Activated CD8-positive, alpha-beta memory T cell treated with anti-CD3 and anti-CD28 coated beads for 24 hours (primary cell): ENCODE data around the gene WDR73.
A peak's percentile ranks its signal among the peaks of the same experiment; 100 is the strongest.
"Not testable (repeated sequence)": the region's sequence is repeated elsewhere in the genome, so short reads cannot be mapped to it uniquely, and the experiment has no call there.

Experiments
- DNase-seq: peaks from one replicate; pipeline ENCODE4 v3.0.0-alpha.2; 2020

WDR73 gene

GRCh38 chr15:84653910-84654688 is at the start of gene WDR73:
WDR73 (minus strand) TSS chr15:84654283; CDS start chr15:84654274, 9 bp downstream.
- peak; percentile 99 for DNase-seq

DNA sequence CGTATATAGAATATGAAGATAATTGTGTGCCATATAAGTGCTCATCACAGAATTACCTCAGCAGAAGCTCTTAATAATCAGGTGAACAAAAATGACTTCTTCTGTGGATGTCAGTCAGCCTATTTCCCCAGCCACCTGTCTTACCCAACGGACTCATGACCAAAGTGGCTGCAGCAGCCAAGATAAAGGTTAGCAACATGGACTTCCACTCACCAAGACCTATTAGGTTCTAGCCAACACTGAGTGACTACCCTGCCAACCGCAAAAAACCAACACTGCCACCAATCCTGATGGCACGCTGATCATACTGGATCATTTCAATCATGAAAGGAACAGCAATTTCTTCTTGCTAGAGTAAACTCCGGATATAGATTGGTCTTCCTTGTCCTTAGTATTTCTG is 49.7 kb upstream of the WDR73 start:
- no peak for DNase-seq

DNA sequence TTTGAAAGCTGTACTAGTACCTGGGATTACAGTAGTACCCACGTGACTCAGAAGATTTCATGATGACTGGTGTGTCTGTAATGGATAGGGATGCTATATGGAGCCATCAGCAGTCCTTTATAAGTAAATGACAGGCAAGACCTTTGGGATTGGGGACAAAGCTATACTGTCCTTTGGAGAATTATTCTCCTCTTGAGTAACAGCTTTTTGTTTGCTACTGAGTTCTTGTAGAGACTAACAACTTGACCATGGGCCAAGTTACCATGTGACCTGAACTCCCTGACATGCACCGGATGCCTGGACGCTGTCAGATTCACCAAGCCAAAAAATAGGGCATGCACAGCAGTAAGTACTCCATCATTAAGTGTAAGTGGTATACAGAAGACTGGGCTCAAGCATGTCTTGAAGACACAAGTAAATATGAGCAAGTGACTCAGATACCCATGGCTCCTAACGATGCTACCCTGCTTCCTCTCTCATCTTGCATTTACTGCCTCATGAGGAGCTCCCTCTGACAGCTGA is 48.9 kb upstream of the WDR73 start:
- no peak for DNase-seq

DNA sequence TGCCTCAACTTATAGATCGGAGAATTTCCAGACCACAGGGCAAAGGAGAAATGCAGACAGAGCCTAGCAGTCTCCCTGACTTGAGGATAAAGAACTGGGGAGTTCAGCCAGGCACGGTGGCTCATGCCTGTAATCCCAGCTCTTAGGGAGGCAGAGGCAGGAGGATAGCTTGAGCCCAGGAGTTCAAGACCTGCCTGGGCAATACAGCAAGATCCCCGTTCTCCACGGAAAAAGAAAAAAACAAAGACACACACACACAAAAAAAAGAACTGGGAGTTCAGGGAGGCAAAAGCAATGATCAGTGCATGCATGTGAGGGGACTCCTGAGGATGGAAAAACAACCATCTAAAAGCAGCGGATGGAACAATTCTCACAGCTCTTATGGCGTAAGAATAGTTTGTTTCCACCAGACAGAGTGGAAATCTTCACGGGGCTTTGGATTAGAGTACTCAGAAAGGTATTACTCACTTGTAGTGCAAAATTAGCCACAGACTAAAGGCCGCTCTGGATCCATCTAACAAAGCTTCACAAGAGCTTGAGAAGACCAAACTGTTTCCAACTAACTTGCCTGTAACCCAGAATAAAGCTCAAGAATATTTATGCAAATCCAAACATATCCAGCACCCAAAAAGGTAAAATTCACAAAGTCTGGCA is 45.6 kb upstream of the WDR73 start:
- no peak for DNase-seq

- DNase-seq: no peak
Measured at GRCh38 chr15:84697236-84697990, 43.3 kb upstream of the WDR73 start.

GRCh38 chr15:84696757-84697156 is 42.7 kb upstream of the WDR73 start:
- DNase-seq: no peak

GRCh38 chr15:84690342-84690741 is 36.3 kb upstream of the WDR73 start:
- DNase-seq: no peak

DNA sequence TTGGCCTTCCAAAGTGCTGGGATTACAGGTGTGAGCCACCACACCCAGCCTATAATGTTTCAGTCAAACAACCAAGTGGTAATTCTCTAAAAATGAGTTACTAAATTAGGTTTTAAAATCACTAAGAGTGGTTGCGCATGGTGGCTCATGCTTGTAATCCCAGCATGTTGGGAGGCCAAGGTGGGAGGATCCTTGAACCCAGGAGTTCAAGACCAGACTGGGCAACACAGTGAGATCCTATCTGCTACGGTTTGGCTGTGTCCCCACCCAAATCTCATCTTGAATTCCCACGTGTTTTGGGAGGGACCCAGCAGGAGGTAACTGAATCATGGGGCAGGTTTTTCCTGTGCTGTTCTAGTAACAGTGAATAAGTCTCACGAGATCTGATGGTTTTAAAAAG is 35.8 kb upstream of the WDR73 start:
- no peak for DNase-seq

GRCh38 chr15:84686446-84686845 is 32.4 kb upstream of the WDR73 start:
- not testable (repeated sequence) for DNase-seq

- no peak for DNase-seq
Measured at GRCh38 chr15:84685304-84685703, 31.2 kb upstream of the WDR73 start.

DNA sequence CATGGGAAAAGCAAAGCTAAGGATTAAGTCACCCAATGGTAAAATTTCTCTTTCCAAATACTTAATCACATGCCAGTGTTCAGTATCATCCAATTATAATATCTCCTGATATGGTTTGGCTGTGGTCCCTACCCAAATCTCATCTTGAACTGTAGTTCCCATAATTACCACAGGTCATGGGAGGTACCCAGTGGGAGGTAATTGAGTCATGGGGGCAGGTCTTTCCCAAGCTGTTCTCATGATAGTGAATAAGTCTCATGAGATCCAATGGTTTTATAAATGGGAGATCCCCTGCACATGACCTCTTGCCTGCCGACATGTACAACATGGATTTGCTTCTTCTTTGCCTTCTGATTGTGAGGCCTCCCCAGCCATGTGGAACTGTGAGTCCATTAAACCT is 30.0 kb upstream of the WDR73 start:
- DNase-seq: no peak

DNA sequence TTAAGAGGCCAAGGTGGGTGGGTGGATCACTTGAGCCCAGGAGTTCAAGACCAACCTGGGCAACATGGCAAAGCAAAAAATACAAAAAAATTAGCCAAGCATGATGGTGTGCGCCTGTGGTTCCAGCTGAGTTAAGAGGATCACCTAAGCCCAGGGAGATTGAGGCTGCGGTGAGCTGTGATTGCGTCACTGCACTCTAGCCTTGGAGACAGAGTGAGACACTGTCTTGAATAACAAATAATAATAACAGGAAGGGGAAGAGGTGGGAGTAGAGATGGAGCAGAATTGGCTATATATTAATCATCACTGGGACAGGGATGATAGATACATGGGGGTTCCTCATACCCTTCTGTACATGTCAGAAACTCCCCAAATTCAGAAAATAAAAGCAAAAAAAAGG is 27.7 kb upstream of the WDR73 start:
- no peak for DNase-seq

- DNase-seq: no peak
Measured at GRCh38 chr15:84671211-84671610, 17.1 kb upstream of the WDR73 start.

DNA sequence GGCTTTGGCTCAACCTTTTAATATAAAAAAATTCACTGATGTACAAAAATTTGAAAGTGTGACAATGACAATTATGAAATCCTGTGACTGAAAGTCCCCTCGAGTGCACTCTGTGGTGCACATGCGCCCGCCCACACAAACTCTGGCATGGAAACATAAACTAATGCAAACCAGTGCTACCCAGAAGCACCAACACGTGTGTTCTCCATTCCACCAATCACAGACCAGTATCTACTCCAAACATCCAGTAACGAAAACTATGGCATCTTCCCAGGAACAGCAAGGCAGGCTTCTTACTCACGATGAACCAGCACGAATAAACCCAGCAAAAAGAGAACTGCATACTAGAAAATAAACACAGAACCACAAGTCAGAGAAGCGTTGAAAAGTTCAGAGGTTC is 15.6 kb upstream of the WDR73 start:
- no peak for DNase-seq

DNA sequence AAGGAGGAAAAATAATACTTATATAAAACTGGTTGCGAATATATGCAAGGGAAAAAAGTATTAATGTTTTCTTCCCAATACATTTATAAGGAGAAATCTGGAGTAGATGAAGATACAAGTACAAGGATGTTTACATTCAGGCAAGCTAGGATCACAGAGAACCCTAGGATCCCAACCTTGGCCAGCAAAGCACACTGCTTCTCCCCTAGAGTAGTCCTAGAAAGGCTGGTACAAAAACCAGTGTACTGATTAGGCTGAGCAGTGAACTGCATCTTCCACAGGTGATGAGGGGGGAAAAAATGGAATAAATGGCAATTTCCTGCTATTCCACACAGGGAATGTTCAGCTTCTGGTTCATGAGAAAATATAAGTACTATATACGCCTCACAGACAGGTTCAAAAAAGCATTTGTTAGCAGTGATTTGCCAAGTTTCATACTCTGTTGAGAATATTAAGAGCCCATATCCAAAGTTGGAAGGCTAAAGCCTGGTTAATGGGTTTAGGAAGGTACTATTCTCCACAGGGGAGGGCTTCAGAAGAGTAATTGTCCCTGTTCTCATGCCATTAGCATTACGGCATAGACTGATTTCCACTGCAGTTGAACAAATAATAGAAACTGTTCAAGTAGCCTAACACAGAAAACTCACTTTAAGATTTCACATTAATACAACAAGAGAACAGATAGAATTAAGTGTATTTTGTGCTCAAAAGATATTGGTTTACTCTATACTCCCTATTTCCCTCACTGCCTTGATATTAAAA is 14.3 kb upstream of the WDR73 start:
- no peak for DNase-seq

DNA sequence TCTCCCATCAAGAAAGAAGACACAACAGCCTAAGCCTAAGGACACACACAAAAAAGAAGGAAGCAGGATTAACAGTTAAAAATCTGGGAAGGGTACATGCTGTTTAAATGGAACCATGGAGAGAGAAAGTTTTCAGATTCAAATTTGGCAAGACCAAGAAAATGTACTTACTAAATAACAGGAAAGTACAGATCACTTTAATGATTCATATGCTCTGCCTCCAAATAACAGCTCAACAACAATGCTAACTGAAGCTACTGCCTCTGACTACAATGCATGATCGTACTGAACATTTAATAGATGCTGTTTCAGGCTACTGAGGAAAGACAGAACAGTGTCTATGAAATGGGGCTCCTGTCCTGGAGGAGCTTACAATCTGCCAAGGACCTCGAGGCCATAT is 12.3 kb upstream of the WDR73 start:
- no peak for DNase-seq

DNA sequence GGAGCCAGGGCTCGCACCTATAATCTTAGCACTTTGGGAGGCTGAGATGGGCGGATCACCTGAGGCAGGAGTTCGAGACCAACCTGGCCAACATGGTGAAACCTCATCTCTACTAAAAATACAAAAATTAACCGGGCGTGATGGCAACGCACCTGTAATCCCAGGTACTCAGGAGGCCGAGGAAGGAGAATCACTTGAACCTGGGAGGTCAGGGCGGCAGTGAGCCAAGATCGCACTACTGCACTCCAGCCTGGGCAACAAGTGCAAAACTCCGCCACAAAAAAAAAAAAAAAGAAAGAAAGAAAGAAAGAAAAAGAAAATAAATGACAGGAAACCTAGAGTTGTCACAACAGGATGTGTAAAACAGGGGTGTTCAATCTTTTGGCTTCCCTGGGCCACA is 6.9 kb upstream of the WDR73 start:
- DNase-seq: no peak

GRCh38 chr15:84659904-84660781 is 6.1 kb upstream of the WDR73 start:
- no peak for DNase-seq

DNA sequence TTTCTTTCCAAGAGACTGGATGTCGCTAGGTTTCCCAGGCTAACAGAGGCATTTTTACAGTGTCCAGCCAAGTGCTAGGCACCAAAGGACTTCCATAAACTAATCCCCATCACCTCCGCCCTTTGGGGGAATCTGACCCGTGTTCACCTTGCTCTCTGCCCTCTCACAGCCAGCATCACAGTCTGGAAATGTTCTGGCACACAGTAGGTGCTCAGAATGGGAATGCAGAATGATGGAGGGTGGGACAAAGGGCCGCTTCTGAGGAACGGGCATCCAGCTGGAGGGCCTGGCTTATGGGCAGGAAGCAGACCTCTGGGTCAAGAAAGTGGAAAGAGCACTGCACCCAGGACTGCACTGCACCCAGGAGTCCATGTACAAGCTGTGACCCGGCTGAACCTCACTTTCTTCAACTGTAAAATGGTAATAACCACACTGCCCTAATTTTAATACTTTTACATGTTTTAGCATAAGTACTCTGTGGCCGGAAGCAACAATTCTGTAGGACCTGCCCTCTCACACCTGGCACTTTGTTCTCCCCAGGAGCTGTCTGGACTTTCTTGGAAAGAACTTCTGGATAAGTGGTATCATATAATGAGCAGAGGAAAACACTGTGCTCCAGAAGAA is 4.8 kb upstream of the WDR73 start:
- no peak for DNase-seq

DNA sequence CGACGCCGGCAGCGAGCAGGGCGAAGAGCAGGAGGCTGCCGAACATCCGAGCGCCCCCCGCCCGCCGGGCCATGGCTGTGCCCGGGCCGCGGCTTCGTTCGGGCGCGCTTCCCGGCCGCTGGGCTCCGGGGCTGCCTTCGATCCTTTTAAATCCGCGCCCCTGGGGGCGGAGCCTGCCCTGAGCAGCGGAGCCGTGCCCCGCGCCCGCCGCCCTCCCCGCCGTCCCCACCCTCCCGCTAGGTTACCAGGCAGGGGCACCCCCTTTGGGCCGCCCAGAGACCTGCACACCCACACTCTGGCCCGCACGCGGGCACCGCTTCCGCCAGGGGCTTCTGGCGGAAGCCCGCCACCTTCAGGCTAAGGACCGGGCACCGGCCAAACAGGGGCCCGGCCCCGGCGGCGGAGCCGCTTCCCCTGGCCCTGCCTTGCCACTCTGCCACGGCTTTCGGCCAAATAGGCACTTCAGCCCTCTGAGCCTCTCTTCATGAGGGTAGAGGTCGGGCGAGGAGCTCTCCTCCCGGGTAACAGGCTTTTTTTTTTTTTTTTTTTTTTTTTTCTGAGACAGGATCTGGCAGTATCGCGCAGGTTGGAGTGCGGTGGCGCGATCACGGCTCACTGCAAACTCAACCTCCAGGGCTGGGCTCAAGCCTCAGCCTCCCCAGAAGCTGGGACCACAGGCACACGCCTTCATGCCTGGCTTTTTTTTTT is 4.2 kb upstream of the WDR73 start, which contains the start of gene NMB:
Gene NMB, minus strand, starts transcription at position 120 of the 708 bp plus-strand sequence. Its CDS starts 47 bp downstream, at position 73.
- peak; percentile 93 for DNase-seq

DNA sequence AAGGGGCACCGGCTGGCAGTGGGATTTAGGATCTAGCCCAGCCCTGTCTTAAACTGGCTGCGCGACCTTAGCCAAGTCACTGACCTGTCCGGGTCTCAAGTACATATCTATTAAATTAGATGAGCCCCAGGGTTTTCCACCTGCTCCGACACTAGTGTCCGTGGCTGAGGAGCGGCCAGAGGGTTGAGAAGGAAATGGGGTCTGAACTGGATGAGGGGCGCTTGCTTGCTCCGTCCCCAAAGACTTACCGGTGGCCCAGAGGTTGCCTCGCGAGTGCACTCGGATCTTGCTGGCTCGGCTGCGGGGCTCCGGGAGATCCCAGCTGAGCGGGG is 3.6 kb upstream of the WDR73 start:
- DNase-seq: no peak
